Psoas muscle (tissue), 8 donors: ENCODE data around the gene GARIN6. TPM values are rescaled to one million over a fixed set of nuclear protein-coding genes. Genes with fewer than 3 reads are reported as not detected.
A peak's percentile ranks its signal among the peaks of the same experiment; 100 is the strongest.

Experiments used
- ATAC-seq, 4 donors: fragments of 200-7000 bp; cut with Tn5 transposase; one replicate each; pipeline ENCODE4 v1.9.1; 2020; ENCODE audit warnings: moderate library complexity in 3 of 4, mild to moderate bottlenecking in 2 of 4
- DNase-seq, 2 donors: peaks; one replicate each; pipeline ENCODE4 v3.0.0-alpha.2; 2020
- H3K27ac ChIP-seq: fragments of 200-600 bp; one replicate; pipeline ENCODE4 v1.8.0; 2022
- H3K27me3 ChIP-seq, 3 donors: fragments of 200-600 bp in 1 of 3; one replicate each; pipeline versions ENCODE4 v1.6.1 to v1.8.0; 2013 to 2022; ENCODE audit warnings: low read length in 2 of 3, mild to moderate bottlenecking in 2 of 3, moderate library complexity in 1 of 3; ENCODE audit not compliant: insufficient read depth in 3 of 3
- H3K36me3 ChIP-seq, 2 donors: fragments of 200-600 bp in 1 of 2; one replicate each; pipeline versions ENCODE4 v1.6.1 to v1.8.0; 2013 to 2022; ENCODE audit warnings: low read depth in 1 of 2, mild to moderate bottlenecking in 1 of 2, moderate library complexity in 1 of 2; ENCODE audit not compliant: insufficient read depth in 1 of 2
- H3K4me1 ChIP-seq: fragments of 200-600 bp; one replicate; pipeline ENCODE4 v1.8.0; 2022
- H3K4me3 ChIP-seq: fragments of 200-600 bp; one replicate; pipeline ENCODE4 v1.8.0; 2022; ENCODE audit warnings: mild to moderate bottlenecking
- H3K9me3 ChIP-seq: fragments of 200-600 bp; one replicate; pipeline ENCODE4 v1.8.0; 2022
- CTCF ChIP-seq: fragments of 200-600 bp; IDR thresholded peaks from one replicate; pipeline ENCODE4 v1.8.0; 2022; ENCODE audit warnings: antibody characterized with exemption
- whole genome bisulfite sequencing, 3 donors: extraction: QIAGEN DNeasy Blood & Tissue Kit; methylation state at CpG; one replicate each; pipeline versions ENCODE4 v1.1.6 to v1.1.7; 2013; 5-methylcytosine and 5-hydroxymethylcytosine counted together
- intact Hi-C, 2 donors: fragments of 100-400 bp; cut with DNase I; formaldehyde crosslinking; loops; one replicate each; pipeline versions ENCODE4 v1.11.0 to v1.14.2; 2022
- polyA plus RNA-seq, 3 donors: library from polyadenylated mRNA; stranded (reverse); fragments of 200-250 nt; gene quantifications; one replicate each; pipeline ENCODE4 v1.2.3, GENCODE V29; 2013
- total RNA-seq, 4 donors: library from RNA; stranded (reverse); fragmentation: NEBNext Ultra II Directional in 2 of 4; extraction: Animal tissue kit (Norgen Biotek cat#: 25700) in 2 of 4; gene quantifications; one replicate each; pipeline versions ENCODE4 v1.2.1 to v1.2.4, GENCODE V29; 2021 to 2023
- donor health status: healthy with polysubstance abuse.
- donor health status: DM: no; HTN: no; CAD: no; lungs with moderate emphysema.
- donor health status: Bipolar disorder and iron deficiency.
- donor health status: healthy.
- donor health status: DM: yes; HTN: yes; CAD: no.
- donor health status: DM: no; HTN: no; CAD: no.
- donor health status: DM: no; HTN: no; CAD: no.
- donor health status: DM: yes; HTN: yes; CAD: no.

The GARIN6 gene
- total and polyA plus RNA-seq, 7 donors = not detected

GRCh38 chr12:99627459-99627858 is 20.1 kb upstream of the GARIN6 start:
- DNase-seq (no peak), ATAC-seq (no peak)
- intact Hi-C loops = no loop called here
- whole genome bisulfite sequencing, 3 donors = 81 to 90% (median 83%) methylated on average over 2 of the region's 2 CpGs
- Histone ChIP-seq H3K4me3 (no peak overlapping the region), H3K9me3 (no peaks in the 10 kb centered on the region), H3K27me3 (no peaks in the 10 kb centered on the region), H3K4me1 (no peaks in the 10 kb centered on the region), H3K36me3 (no peaks in the 10 kb centered on the region), H3K27ac (no peak overlapping the region)
- TF ChIP-seq CTCF = no peak

DNA sequence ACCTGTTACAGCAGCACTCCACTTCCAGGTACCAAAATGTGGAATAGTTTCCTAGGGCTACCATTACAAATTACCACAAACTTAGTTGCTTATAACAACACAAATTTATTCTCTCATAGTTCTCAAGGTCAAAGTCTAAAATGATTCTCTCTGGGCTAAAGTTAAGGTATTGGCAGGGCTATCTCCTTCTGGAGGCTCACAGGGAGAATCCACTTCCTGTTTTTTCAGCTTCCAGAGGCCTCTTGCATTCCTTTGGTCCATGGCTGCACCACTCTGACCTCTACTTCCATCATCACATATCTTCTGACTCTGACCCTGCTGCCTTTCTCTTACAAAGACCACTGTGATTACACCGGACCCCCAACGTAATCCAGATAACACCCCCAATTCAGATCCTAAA is 2.9 kb upstream of the GARIN6 start:
- no peaks in the 10 kb centered on the region for H3K36me3 ChIP-seq
- TF ChIP-seq CTCF = no peak
- no peaks in the 10 kb centered on the region for H3K27me3 ChIP-seq
- H3K4me3 ChIP-seq = no peak overlapping the region
- no peaks in the 10 kb centered on the region for H3K9me3 ChIP-seq
- DNase-seq (no peak), ATAC-seq (no peak)
- no peak overlapping the region for H3K27ac ChIP-seq
- WGBS, 3 donors = 81 to 87% (median 86%) methylated on average over 2 of the region's 2 CpGs
- intact Hi-C loops = no loop called here
- H3K4me1 ChIP-seq = no peaks in the 10 kb centered on the region

DNA sequence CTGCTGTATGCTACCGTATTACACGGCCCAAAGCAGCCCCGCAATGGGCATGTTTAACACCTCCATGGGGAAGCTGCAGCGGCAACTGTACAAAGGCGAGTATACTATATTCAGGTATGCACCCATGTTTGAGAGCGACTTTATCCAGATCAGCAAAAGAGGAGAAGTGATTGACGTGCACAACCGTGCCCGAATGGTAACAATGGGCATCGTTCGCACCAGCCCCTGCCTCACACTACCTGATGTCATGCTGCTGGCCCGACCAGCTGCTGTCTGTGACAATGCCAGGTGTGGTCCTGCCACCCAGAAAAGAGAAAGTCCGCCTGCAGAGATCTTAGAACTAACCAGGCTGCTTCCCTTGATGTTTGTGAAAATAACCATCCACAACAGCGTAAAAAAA is 630 bp downstream of the GARIN6 start:
- H3K4me3 ChIP-seq = no peak overlapping the region
- 87 to 90% (median 87%) methylated on average over 14 of the region's 14 CpGs for WGBS, 3 donors
- H3K27me3 ChIP-seq = no peaks in the 10 kb centered on the region
- DNase-seq (no peak), ATAC-seq (no peak)
- no peaks in the 10 kb centered on the region for H3K36me3 ChIP-seq
- intact Hi-C loops = no loop called here
- H3K27ac ChIP-seq = no peak overlapping the region
- no peak for TF ChIP-seq CTCF
- H3K4me1 ChIP-seq = no peaks in the 10 kb centered on the region
- no peaks in the 10 kb centered on the region for H3K9me3 ChIP-seq

GRCh38 chr12:99649551-99649950 is 2.0 kb downstream of the GARIN6 start:
- Histone ChIP-seq H3K36me3 (no peaks in the 10 kb centered on the region), H3K27ac (no peak overlapping the region), H3K9me3 (no peaks in the 10 kb centered on the region), H3K4me1 (no peaks in the 10 kb centered on the region), H3K27me3 (no peaks in the 10 kb centered on the region), H3K4me3 (no peak overlapping the region)
- ATAC-seq (no peak), DNase-seq (no peak)
- intact Hi-C loops = no loop called here
- 62 to 69% (median 64%) methylated on average over 1 of the region's 1 CpG for WGBS, 3 donors
- TF ChIP-seq CTCF = no peak

GRCh38 chr12:99658671-99659349 is 11.3 kb downstream of the GARIN6 start:
- 76 to 90% (median 83%) methylated on average over 1 of the region's 1 CpG for WGBS, 3 donors
- Histone ChIP-seq H3K4me1 (no peaks in the 10 kb centered on the region), H3K27me3 (no peaks in the 10 kb centered on the region), H3K36me3 (no peaks in the 10 kb centered on the region), H3K4me3 (no peak overlapping the region), H3K27ac (no peak overlapping the region), H3K9me3 (no peaks in the 10 kb centered on the region)
- DNase-seq (no peak), ATAC-seq (no peak)
- TF ChIP-seq CTCF = peak; percentile 20
- intact Hi-C loops = loop anchor here in 1 of 2 donors (10.0 kb wide), 1 partner anchor 614 kb away; no protein-coding TSS in a partner anchor
